ENCODE data around the gene TCAIM.
"Not testable (repeated sequence)": the region's sequence is repeated elsewhere in the genome, so short reads cannot be mapped to it uniquely, and the experiment has no call there.

DNA sequence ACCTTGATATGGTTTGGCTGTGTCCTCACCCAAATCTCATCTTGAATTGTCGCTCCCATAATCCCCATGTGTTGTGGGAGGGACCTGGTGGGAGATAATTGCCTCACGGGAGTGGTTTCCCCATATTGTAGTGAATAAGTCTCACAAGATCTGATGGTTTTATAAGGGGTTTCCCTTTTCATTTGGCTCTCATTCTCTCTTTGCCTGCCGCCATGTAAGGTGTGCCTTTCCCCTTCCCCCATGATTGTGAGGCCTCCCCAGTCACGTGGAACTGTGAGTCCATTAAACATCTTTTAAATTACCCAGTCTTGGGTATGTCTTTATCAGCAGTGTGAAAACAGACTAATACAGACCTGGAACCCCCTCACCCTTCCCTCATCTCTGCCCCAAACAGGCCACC is 79.6 kb downstream of the TCAIM start:
- not testable (repeated sequence) for TF ChIP-seq POLR2A, EP300 (IDR thresholded peaks at IDR 0.05)
- TF ChIP-seq, protein P1, sequence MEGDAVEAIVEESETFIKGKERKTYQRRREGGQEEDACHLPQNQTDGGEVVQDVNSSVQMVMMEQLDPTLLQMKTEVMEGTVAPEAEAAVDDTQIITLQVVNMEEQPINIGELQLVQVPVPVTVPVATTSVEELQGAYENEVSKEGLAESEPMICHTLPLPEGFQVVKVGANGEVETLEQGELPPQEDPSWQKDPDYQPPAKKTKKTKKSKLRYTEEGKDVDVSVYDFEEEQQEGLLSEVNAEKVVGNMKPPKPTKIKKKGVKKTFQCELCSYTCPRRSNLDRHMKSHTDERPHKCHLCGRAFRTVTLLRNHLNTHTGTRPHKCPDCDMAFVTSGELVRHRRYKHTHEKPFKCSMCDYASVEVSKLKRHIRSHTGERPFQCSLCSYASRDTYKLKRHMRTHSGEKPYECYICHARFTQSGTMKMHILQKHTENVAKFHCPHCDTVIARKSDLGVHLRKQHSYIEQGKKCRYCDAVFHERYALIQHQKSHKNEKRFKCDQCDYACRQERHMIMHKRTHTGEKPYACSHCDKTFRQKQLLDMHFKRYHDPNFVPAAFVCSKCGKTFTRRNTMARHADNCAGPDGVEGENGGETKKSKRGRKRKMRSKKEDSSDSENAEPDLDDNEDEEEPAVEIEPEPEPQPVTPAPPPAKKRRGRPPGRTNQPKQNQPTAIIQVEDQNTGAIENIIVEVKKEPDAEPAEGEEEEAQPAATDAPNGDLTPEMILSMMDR (IDR thresholded peaks at IDR 0.05), result not testable (repeated sequence)
